Measurements from ENCODE around the gene ANGEL2. TPM values are rescaled to one million over a fixed set of nuclear protein-coding genes. Genes with fewer than 3 reads are reported as not detected.

Gene ANGEL2
- total RNA-seq, 2 experiments from 2014 or later: 39.5 to 42.9 TPM

DNA sequence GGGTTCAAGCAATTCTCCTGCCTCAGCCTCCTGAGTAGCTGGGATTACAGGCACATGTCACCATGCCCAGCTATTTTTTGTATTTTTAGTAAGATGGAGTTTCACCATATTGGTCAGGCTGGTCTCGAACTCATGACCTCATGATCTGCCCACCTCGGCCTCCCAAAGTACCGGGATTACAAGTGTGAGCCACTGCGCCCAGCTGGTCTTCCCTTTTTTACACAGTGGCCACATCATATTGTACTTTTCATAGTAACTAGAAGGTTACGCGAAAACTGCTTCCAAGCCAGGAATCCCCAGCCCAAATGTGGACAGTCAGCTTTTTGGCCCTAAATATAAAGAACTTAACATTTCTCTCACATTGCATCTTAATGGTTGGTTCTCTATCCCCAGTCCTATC lies 61.2 kb downstream of the ANGEL2 start:
- DNase-seq: no peak
- Mint-ChIP-seq H3K27me3 (ENCODE audit: low read depth) (peaks cover 38% of the 10 kb centered on the region), H3K27ac (no peak overlapping the region), H3K36me3 (ENCODE audit: low read depth) (no peaks in the 10 kb centered on the region), H3K4me1 (ENCODE audit: low read depth) (peaks cover 8% of the 10 kb centered on the region), H3K9me3 (no peaks in the 10 kb centered on the region), H3K4me3 (no peak overlapping the region)
- CTCF ChIA-PET: no interaction called here
- intact Hi-C loops (cut with micrococcal nuclease): loop anchor here (5.0 kb wide), 1 partner anchor 33 kb away; no protein-coding TSS in a partner anchor

DNA sequence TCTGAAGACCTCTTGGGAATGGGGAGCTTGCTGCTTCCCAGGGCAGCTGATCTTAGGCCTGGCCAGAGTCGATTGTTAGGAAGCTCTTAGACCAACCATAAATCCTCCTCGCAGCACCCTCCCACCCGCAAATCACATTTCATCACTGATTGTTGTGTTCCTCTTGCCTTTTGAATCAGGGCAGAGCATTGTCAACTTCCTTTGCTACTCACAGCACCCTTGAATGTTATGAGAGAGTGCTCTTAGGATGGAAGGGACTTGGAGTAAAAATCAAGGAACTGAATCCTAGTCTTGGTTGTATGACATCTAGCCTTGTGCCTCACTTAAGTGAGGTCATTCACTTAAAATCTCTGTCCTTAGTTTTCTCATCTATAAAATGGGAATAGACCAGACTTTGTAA lies 62.3 kb downstream of the ANGEL2 start:
- H3K27ac Mint-ChIP-seq: no peak overlapping the region
- no peak for DNase-seq
- peaks cover 8% of the 10 kb centered on the region for H3K4me1 Mint-ChIP-seq (ENCODE audit: low read depth)
- intact Hi-C loops (cut with micrococcal nuclease): loop anchor here (5.0 kb wide), 1 partner anchor 34 kb away; no protein-coding TSS in a partner anchor
- CTCF ChIA-PET: no interaction called here
- no peaks in the 10 kb centered on the region for H3K9me3 Mint-ChIP-seq
- H3K27me3 Mint-ChIP-seq (ENCODE audit: low read depth): peaks cover 49% of the 10 kb centered on the region
- H3K4me3 Mint-ChIP-seq: no peak overlapping the region
- no peaks in the 10 kb centered on the region for H3K36me3 Mint-ChIP-seq (ENCODE audit: low read depth)

- peaks cover 50% of the 10 kb centered on the region for H3K27me3 Mint-ChIP-seq (ENCODE audit: low read depth)
- intact Hi-C loops (cut with micrococcal nuclease): loop anchor here (5.0 kb wide), 1 partner anchor 35 kb away; no protein-coding TSS in a partner anchor
These were observed 63.1 kb downstream of the ANGEL2 start for GRCh38 chr1:212952641-212952976.

DNA sequence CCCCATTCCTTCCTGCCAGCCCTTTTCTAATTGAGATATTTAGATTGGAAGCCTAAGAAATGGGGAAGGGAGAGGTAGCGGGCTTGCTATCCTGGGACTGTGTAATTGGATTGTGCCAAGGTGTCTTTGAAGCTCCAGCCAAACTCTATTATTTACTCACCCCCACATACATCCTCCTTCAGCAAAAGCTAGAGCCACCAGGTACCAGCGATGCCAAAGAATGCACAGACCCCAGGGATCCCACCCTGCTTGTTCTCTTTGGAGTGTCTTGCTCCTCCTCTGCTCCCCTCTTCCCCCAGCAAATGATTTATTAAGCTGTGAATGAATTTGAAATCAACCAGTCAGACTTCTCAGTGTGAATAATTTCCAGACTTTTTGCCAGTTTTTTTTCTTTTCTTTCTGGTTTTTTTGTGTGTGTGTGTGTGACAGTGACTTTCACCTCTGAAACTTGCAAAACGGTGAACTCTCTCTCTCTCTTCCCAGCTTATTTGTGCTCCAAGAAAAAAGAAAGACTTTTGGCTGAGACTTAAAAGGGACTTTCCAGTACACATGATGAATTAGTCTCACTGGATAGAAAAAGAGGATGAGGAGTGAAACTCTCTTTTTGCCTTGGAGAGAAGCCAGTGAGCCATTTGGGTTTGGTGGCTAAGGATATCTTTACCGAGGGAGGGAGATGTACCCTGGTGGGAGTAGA lies 63.6 kb downstream of the ANGEL2 start:
- intact Hi-C loops (cut with micrococcal nuclease): loop anchor here (5.0 kb wide), 1 partner anchor 35 kb away; no protein-coding TSS in a partner anchor
- Mint-ChIP-seq H3K4me3 (no peak overlapping the region), H3K4me1 (ENCODE audit: low read depth) (peaks cover 8% of the 10 kb centered on the region)

More at GRCh38 chr1:212952641-212952976, 63.1 kb downstream of the ANGEL2 start:
- H3K4me1 Mint-ChIP-seq (ENCODE audit: low read depth): peaks cover 8% of the 10 kb centered on the region
- H3K9me3 Mint-ChIP-seq: no peaks in the 10 kb centered on the region
- H3K36me3 Mint-ChIP-seq (ENCODE audit: low read depth): no peaks in the 10 kb centered on the region
- H3K4me3 Mint-ChIP-seq: no peak overlapping the region
- CTCF ChIA-PET: no interaction called here
- no peak overlapping the region for H3K27ac Mint-ChIP-seq
- DNase-seq: no peak

GRCh38 chr1:212951126-212951946 lies 64.3 kb downstream of the ANGEL2 start:
- Mint-ChIP-seq H3K27me3 (ENCODE audit: low read depth) (peaks cover 47% of the 10 kb centered on the region), H3K36me3 (ENCODE audit: low read depth) (no peaks in the 10 kb centered on the region), H3K4me1 (ENCODE audit: low read depth) (peaks cover 8% of the 10 kb centered on the region), H3K4me3 (peak overlapping the region; percentile 77), H3K9me3 (no peaks in the 10 kb centered on the region), H3K27ac (no peak overlapping the region)
- DNase-seq: peak; percentile 9
- CTCF ChIA-PET: interaction anchor here (1.4 kb wide), 1 partner anchor 13 kb away, joined by 3 read pairs; no protein-coding TSS in a partner anchor
- intact Hi-C loops (cut with micrococcal nuclease): loop anchor here (5.0 kb wide), 1 partner anchor 36 kb away; no protein-coding TSS in a partner anchor

More for the DNA sequence above, 63.6 kb downstream of the ANGEL2 start:
- Mint-ChIP-seq H3K27me3 (ENCODE audit: low read depth) (peaks cover 50% of the 10 kb centered on the region), H3K36me3 (ENCODE audit: low read depth) (no peaks in the 10 kb centered on the region), H3K27ac (no peak overlapping the region), H3K9me3 (no peaks in the 10 kb centered on the region)
- CTCF ChIA-PET: no interaction called here
- DNase-seq: no peak

DNA sequence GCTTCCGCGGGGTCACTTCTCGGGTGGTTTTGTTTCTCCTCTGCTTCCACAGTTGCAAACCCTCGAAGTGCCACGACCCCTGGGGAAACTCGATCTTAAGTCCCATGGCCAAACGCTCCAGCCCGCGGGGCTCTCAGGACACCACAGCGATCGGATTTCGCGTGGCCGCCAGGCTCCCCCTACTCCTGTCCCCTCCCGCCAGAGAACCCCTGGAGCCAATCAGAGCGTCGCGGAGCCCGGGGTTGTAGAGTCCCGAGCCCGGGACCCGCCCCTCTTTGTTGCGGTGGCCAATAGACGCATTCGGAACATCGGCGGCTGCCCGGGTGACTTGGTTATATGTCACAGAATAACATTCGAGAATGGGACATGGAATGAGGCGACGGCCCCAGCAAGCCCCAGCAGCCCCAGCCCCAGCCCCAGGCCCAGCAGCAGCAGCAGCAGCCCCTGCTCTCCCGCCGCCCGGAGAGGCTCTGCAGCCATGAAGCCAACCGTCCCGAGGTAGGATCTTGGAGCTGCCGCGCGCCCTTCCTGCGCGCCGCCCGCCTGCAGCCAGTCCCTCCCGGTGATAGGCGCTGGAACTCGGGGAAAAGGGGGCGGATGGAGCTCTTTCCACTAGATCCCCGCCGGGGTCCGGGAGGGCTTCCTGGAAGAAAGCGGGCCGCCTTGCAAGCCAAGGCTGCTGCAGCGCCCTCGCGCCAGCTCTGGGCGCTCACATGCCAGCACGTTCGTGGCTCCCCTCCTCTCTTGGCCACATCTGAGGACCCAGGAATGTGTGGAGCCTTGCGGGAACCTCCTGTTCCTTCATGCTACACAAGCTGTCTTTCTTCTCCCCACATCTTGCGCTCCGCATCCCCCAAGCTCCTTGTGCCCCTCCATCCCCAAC lies 65.2 kb downstream of the ANGEL2 start, which contains the start of gene VASH2:
TSS of gene VASH2 (plus strand) at position 299 of the 883 bp plus-strand sequence. CDS start 1,002 bp downstream, outside the sequence.
- CTCF ChIA-PET: interaction anchor here (1.4 kb wide), 1 partner anchor 12 kb away, joined by 3 read pairs; no protein-coding TSS in a partner anchor
- Mint-ChIP-seq H3K27ac (no peak within 1 kb of the TSS), H3K27me3 (ENCODE audit: low read depth) (peaks cover 41% of the 10 kb centered on the region), H3K9me3 (no peaks in the 10 kb centered on the region), H3K4me3 (peak within 1 kb of the TSS; percentile 77), H3K4me1 (ENCODE audit: low read depth) (peaks cover 8% of the 10 kb centered on the region), H3K36me3 (ENCODE audit: low read depth) (no peaks in the 10 kb centered on the region)
- intact Hi-C loops (cut with micrococcal nuclease): loop anchor here (1.0 to 5.0 kb wide), 2 partner anchors 37 to 92 kb away; partner anchors contain the start of gene FLVCR1
- peak; percentile 80 for DNase-seq

DNA sequence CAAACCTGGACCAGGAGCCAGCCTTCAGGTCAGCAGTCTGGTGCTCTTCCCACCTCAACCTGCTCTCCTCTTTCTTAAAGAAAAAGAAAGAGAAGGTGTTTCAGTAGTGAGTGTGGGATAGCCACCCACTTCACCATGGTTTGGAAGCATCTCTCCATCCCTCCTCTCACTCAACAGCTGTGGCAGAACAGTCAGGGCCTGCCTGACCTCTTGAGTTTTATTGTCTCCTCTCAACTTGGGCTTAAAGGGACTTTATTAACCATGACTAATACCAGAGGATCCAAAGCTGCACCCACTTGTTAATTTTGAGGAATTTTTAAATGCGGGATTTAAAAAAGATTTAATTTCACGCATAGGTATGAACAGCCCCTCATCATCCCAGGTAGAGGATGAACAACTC lies 65.9 kb downstream of the ANGEL2 start:
- H3K27me3 Mint-ChIP-seq (ENCODE audit: low read depth): peaks cover 39% of the 10 kb centered on the region
- H3K36me3 Mint-ChIP-seq (ENCODE audit: low read depth): no peaks in the 10 kb centered on the region
- H3K4me3 Mint-ChIP-seq: peak overlapping the region; percentile 77
- no peaks in the 10 kb centered on the region for H3K9me3 Mint-ChIP-seq
- intact Hi-C loops (cut with micrococcal nuclease): loop anchor here (1.0 to 5.0 kb wide), 2 partner anchors 38 to 91 kb away; partner anchors contain the start of gene FLVCR1
- CTCF ChIA-PET: no interaction called here
- no peak overlapping the region for H3K27ac Mint-ChIP-seq
- DNase-seq: no peak
- peaks cover 8% of the 10 kb centered on the region for H3K4me1 Mint-ChIP-seq (ENCODE audit: low read depth)

DNA sequence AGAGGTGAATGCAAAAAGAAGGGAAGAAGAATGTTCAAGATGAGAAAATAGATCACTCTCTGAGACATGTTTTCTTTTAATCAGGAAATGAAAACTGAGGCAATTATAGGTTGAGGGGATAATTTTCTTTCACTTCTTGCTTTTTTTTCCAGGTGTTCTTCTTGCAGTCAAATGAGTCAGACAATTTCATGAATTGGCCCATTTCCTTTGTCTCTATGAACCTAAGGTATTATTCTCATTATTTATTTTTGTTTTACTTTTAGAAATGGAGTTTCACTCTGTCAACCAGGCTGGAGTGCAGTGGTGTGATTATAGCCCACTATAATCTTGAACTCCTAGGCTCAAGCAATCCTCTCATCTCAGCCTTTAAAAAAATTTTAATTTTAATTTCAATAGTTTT lies 68.8 kb downstream of the ANGEL2 start:
- peaks cover 5% of the 10 kb centered on the region for H3K4me1 Mint-ChIP-seq (ENCODE audit: low read depth)
- no peaks in the 10 kb centered on the region for H3K9me3 Mint-ChIP-seq
- intact Hi-C loops (cut with micrococcal nuclease): no loop called here
- H3K36me3 Mint-ChIP-seq (ENCODE audit: low read depth): no peaks in the 10 kb centered on the region
- peaks cover 25% of the 10 kb centered on the region for H3K27me3 Mint-ChIP-seq (ENCODE audit: low read depth)
- no peak overlapping the region for H3K27ac Mint-ChIP-seq
- CTCF ChIA-PET: interaction anchor here (0.7 kb wide), 1 partner anchor 75 kb away, joined by 3 read pairs; no protein-coding TSS in a partner anchor
- DNase-seq: no peak
- H3K4me3 Mint-ChIP-seq: no peak overlapping the region

DNA sequence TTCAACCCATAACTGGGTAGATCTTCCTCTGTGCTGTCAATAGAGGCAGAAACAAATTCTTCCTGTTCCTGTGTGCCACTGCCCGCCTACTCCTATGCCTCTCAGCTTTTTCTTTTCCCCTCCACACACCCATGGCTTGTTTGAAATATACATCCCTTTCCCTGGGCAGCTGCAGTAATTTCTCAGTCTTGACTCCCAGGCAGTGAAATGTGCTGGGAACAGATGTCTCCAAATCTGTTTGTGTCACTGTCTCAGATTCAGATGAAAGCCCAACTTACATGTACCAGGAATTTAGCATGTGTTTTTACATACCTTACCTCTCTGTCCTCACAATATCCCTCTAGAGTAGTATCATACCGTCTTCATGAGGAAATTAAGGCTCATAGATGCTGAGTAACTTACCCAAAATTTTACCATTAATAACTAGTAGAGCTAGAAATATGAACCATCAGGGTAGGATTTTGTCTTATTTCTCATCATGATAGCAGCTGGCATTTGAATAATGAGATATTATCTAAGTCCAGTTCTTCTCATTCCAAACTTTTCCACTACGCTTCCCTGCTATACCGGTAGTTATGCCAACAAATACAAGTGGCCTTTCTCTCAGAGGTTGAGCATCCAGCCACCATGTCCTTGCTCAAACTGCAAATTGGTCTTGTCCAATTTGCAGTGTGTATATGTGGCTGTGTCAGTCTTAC lies 70.1 kb downstream of the ANGEL2 start:
- no peak overlapping the region for H3K27ac Mint-ChIP-seq
- intact Hi-C loops (cut with micrococcal nuclease): no loop called here
- peaks cover 2% of the 10 kb centered on the region for H3K4me1 Mint-ChIP-seq (ENCODE audit: low read depth)
- DNase-seq: no peak
- H3K4me3 Mint-ChIP-seq: no peak overlapping the region
- CTCF ChIA-PET: interaction anchor here (0.6 to 1.0 kb wide), 2 partner anchors 22 to 951 kb away, joined by 3 read pairs; no protein-coding TSS in a partner anchor
- H3K27me3 Mint-ChIP-seq (ENCODE audit: low read depth): peaks cover 19% of the 10 kb centered on the region
- H3K36me3 Mint-ChIP-seq (ENCODE audit: low read depth): no peaks in the 10 kb centered on the region
- H3K9me3 Mint-ChIP-seq: no peaks in the 10 kb centered on the region

GRCh38 chr1:212945056-212945455 lies 70.6 kb downstream of the ANGEL2 start:
- H3K27me3 Mint-ChIP-seq (ENCODE audit: low read depth): peaks cover 15% of the 10 kb centered on the region
- no peak for DNase-seq
- no peak overlapping the region for H3K4me3 Mint-ChIP-seq
- H3K4me1 Mint-ChIP-seq (ENCODE audit: low read depth): peaks cover under 1% of the 10 kb centered on the region
- H3K9me3 Mint-ChIP-seq: no peaks in the 10 kb centered on the region
- H3K36me3 Mint-ChIP-seq (ENCODE audit: low read depth): peaks cover 1% of the 10 kb centered on the region
- no peak overlapping the region for H3K27ac Mint-ChIP-seq
- CTCF ChIA-PET: no interaction called here
- intact Hi-C loops (cut with micrococcal nuclease): no loop called here

- Mint-ChIP-seq H3K4me3 (no peak overlapping the region), H3K27ac (no peak overlapping the region), H3K4me1 (ENCODE audit: low read depth) (no peaks in the 10 kb centered on the region), H3K27me3 (ENCODE audit: low read depth) (peaks cover 10% of the 10 kb centered on the region), H3K36me3 (ENCODE audit: low read depth) (peaks cover 1% of the 10 kb centered on the region), H3K9me3 (no peaks in the 10 kb centered on the region)
- CTCF ChIA-PET: no interaction called here
- no peak for DNase-seq
- intact Hi-C loops (cut with micrococcal nuclease): no loop called here
These were observed 71.3 kb downstream of the ANGEL2 start for GRCh38 chr1:212944229-212944901.
